Measurements from ENCODE around the gene ENO3.

Gene ENO3

DNA sequence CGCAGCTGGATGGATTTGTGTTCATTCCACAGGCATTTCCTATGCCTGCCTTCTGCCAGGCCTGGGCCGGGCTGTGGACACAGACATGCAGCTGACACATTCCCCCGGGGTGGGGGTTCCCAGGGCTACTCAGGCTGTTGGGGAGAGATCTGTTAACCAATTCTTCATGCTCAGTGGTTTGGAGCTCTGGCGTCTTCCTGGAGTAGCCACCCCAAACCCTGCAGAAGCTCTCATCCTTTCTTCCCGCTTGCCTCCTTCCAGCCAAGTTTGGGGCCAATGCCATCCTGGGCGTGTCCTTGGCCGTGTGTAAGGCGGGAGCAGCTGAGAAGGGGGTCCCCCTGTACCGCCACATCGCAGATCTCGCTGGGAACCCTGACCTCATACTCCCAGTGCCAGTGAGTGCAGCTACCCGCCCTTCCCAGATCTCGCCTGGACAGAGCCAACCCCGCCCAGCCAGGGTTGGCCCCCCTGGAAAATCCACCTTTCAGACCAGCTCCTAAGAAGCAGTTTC, 2.6 kb downstream of the ENO3 start:
- no peak overlapping the region for H3K4me3 ChIP-seq (ENCODE audit: low read depth, low read length)
- DNase-seq (ENCODE audit: low read depth), result no peak

GRCh38 chr17:4955091-4955490, 4.2 kb downstream of the ENO3 start:
- no peak for DNase-seq (ENCODE audit: low read depth)
- no peak overlapping the region for H3K4me3 ChIP-seq (ENCODE audit: low read depth, low read length)
- no peak for TF ChIP-seq CTCF (IDR thresholded peaks at IDR 0.05; ENCODE audit: low read depth, low read length, missing control alignments)

More for the DNA sequence above, 2.6 kb downstream of the ENO3 start:
- TF ChIP-seq CTCF (IDR thresholded peaks at IDR 0.05; ENCODE audit: low read depth, low read length, missing control alignments), result no peak

DNA sequence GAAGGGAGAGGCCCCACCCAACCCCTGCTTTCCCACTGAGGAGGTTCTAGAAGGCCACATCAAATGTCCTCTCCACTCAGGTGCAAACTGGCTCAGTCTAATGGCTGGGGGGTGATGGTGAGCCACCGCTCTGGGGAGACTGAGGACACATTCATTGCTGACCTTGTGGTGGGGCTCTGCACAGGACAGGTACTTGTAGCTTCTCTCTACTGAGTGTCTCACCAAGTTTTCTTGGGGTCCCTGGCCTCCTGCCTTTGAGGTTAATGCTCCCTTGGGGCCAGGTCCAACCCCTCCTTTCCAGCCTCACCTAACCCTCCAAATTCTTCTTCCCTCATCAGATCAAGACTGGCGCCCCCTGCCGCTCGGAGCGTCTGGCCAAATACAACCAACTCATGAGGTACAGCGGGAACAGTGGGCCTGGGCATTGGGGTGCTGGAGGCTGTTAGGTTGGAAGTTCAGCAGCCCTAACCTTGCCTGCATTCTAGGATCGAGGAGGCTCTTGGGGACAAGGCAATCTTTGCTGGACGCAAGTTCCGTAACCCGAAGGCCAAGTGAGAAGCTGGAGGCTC, 5.7 kb downstream of the ENO3 start:
- peak; percentile 54 for TF ChIP-seq CTCF (IDR thresholded peaks at IDR 0.05; ENCODE audit: low read depth, low read length, missing control alignments)
- DNase-seq (ENCODE audit: low read depth), result no peak
- no peak overlapping the region for H3K4me3 ChIP-seq (ENCODE audit: low read depth, low read length)

GRCh38 chr17:4958102-4958501, 7.2 kb downstream of the ENO3 start:
- no peak overlapping the region for H3K4me3 ChIP-seq (ENCODE audit: low read depth, low read length)
- DNase-seq (ENCODE audit: low read depth), result no peak
- TF ChIP-seq CTCF (IDR thresholded peaks at IDR 0.05; ENCODE audit: low read depth, low read length, missing control alignments), result no peak

DNA sequence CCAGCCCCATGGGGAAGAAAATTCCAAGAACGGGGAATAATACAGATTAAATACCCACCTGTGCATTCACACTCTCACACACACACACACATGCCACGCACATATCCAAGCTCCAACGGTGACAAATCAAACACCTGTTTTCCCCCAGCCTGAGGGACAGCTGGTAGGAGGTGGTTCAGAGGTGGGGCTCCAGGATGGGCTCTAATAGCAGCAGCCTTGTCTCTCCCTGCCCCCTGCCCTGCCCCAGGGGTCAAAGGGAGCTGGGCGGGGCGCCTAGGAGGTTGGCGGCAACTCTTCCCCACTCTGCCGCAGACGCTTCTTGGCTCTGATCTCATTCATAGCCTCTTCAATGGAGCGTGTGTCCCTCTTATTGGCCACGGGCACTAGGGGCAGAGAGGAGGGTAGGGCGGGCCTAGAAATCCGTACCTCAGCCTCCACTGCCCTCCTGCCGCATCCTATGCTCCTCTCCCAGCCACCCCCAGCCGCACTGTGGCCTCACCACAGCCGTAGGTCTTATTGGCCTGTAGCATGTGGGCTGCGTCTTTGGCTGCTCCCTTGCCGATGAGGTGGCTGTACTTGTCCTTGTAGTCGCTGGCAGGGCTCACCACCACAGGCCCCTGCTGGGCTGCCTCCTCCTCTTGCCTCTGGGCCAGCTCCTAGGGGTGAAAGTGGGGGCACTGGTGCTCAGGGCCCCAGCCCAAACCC, 8.5 kb downstream of the ENO3 start:
- no peak for TF ChIP-seq CTCF (IDR thresholded peaks at IDR 0.05; ENCODE audit: low read depth, low read length, missing control alignments)
- no peak overlapping the region for H3K4me3 ChIP-seq (ENCODE audit: low read depth, low read length)
- DNase-seq (ENCODE audit: low read depth), result no peak

GRCh38 chr17:4960279-4960922, 9.5 kb downstream of the ENO3 start:
- no peak overlapping the region for H3K4me3 ChIP-seq (ENCODE audit: low read depth, low read length)
- DNase-seq (ENCODE audit: low read depth), result no peak
- TF ChIP-seq CTCF (IDR thresholded peaks at IDR 0.05; ENCODE audit: low read depth, low read length, missing control alignments), result no peak

Data from GM12864 (cell line).